GM19193 (cell line): ENCODE measurements around the gene RPS10.

Experiments used
- POLR2A ChIP-seq: IDR thresholded peaks from 4 replicates; pipeline ENCODE4 v1.6.1; 2011; ENCODE audit not compliant: insufficient read depth, insufficient read length; ENCODE audit errors: extremely low read depth

Gene RPS10

DNA sequence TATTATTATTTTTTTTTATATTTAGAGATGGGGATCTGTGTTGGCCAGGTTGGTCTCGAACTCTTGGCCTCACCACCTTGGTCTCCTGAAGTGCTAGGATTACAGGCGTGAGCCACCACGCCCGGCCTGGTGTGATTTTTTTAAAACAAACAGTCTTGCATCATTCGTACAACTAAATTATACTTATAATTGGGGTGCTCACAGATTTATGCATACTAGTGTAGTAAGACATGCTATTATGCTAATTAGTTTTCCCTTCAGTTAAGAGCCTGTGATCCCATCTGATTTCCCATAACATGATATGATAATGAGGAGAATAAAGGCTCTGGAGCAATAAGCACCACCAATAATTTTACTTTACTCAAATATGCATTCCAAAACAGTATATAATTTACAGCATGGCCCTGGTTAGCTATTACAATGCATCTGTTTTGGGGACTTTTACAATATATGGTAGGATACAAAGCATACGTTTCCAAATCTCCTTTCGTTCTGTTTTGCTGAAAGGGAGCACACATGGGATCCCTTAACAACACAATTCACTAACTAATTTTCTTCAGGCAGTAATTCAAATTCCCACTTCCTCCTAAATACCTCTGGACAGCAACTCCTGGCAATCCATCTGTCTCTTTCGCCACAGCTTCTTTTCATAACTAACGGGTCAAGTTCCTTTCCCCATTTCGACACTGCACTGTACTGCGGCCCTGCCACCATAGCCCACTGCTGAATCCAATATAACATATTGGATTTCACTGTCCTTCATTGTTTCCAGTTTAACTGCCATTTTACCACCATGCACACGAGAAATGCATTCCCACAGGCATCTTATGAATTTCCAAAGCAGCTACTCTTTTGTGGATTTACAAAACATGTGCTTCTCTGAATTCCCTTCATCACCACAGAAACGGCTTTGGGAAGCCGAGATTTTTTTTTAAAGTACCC, 35.1 kb downstream of the RPS10 start:
- TF ChIP-seq POLR2A, result no peak

DNA sequence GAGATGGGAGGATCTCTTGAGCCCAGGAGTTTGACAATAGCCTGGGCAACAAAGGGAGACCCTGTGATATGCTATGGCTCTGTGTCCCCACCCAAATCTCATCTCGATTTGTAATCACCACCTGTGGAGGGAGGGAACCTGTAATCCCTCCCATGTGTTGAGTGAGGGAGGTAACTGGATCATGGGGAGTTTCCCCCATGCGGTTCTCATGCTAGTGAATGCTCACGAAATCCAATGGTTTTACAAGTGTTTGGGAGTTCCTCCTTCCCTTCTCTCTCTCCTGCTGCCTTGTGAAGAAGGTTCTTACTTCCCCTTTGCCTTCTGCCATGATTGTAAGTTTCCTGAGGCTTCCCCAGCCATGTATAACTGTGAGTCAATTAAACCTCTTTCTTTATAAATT, 36.8 kb downstream of the RPS10 start:
- TF ChIP-seq POLR2A, result no peak

DNA sequence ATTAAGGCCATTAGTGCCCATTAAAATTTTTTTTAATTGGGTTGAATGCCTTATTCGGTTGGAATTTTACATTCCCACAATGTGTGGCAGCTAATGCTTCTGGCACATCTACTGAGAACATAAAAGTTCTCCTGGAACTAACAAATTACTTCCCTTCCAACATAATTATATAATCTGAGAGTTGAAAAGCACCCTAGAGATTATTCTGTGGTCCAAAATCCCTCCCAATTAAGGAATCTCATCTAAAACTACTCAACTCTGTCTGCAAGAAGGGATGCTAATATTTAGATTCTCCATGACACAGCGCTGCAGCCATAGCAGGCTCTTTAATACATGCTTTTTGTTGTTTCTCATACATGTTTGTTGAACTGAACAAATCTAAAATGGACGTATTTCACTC, 37.4 kb downstream of the RPS10 start:
- no peak for TF ChIP-seq POLR2A

DNA sequence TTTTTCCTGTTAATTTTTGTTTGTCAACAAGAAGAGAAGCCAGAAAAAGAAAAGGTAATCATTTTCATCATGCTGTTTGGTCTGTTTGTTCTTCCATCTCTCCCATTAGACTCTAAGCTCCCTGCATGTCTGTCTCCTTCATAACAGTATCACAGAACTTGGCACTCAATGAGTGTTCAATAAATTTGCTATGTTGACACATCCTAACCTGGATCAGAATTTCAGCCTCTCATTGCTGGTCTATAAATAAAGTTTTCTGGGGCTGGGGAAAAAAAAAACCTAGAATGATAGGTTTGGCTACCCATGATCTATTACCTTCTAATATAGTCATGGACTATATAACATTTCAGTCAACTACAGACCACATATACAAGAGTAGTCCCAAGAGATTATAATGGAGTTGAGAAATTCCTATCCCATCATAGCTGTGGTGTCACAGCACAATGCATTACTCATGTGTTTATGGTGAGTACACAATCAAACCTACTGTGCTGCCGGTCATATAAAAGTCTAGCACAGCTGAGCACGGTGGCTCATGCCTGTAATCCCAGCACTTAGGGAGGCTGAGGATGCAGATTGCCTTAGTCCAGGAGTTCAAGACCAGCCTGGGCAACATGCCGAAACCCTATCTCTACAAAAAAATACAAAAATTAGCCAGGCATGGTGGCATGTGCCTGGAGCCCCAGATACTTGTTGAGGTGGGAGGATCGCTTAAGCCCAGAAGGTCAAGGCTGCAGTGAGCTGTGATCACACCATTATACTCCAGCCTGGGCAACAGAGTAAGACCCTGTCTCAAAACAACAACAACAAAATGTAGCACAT, 39.3 kb downstream of the RPS10 start:
- no peak for TF ChIP-seq POLR2A

DNA sequence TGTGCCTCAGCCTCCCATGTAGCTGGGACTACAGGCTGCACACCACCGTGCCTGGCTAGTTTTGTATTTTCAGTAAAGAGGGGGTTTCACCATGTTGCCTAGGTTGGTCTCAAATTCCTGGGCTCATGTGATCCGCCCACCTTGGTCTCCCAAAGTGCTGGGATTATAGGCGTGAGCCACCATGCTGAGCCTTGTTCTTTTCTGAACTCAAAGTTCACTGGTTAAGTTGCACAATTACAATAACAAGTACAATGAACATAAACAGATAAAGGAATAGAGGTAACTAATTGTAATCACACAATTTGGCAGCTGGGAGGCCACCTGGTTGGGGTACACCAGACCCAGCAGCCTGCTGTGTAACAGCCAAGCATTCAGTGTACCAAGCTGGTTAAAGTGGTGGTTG, 40.1 kb downstream of the RPS10 start:
- no peak for TF ChIP-seq POLR2A

DNA sequence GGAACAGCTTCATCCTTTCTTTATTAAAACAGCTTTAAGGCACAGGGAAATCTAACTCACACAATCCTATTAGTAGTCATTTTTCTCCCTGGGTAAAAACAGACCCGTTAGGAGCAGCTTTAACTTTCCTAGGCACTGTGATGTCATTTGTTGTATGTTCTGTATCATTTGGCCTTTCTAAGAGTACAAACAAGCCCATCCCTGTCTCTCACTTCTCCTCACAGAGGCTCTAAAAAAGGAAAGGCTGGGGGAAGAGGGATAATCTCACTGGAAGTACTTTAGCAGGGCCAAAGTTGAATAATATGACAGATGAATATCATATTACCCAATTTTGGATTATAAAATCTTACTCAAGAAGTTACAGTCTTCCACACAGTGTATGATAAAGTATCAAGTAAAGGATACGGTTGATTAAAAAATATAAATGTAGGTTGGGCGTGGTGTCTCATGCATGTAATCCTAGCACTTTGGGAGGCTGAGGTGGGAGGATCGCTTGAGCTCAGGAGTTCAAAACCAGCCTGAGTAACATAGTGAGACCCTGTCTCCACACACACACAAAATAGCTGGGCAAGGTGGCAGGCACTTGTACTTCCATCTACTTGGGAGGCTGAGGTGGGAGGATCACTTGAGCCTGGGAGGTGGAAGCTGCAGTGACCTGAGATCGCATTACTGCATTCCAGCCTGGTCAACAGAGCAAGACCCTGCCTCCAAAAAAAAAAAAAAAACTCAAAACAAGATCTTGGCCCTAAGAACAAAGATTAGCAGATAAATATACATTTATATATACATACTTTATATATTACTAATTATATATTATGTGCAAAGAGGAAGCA, 41.3 kb downstream of the RPS10 start:
- no peak for TF ChIP-seq POLR2A

DNA sequence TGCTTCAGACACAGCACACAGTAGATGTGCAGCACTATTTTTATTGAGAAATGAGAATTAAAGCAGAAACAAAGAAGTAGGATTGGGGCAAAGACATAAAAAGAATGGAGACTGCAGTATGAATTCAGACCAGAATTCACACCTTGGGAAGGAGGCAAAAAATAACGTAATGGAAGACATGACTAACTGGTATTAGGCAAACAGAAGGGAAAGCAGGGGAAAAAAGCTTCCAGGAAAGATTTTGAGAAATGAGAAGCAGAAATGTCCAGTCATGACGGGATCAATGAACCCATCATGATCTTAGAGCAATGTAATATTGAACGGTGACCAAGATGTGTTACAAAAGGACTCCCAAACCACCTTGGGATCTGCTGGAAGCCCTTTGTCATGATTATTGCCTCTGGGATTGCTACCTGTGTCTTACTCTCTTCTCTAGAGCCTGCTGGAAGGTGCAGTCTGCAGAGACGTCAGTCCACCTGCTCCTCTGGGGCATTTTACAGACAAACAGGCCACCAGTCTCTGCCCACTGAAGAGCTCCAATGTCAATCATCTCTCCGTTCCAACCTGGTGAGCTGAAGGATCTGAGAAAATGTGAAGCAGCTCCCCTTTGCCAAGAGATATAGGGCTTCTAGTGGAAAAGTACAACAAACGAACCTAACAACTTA, 42.1 kb downstream of the RPS10 start:
- TF ChIP-seq POLR2A, result no peak

DNA sequence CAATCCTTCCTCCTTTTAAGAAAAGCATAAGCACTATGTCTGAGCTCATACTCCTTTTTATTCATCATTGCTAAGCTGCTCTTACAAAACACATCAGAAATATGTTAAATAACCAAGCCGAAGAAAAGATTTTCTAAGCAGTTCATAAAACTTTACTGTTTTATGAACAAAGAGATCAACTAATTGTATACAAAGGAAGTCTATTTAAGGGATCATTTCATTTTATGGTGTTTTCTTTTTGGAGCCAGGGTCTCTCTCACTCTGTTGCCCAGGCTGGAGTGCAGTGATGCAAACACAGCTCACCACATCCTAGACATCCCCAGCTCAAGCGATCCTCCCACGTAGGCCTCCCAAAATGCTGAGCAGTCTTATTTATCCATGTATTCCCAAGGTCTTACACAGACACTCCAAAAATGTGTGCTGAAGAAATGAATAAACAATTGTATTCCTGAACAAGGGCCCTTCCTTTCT, 42.7 kb downstream of the RPS10 start:
- TF ChIP-seq POLR2A, result no peak

DNA sequence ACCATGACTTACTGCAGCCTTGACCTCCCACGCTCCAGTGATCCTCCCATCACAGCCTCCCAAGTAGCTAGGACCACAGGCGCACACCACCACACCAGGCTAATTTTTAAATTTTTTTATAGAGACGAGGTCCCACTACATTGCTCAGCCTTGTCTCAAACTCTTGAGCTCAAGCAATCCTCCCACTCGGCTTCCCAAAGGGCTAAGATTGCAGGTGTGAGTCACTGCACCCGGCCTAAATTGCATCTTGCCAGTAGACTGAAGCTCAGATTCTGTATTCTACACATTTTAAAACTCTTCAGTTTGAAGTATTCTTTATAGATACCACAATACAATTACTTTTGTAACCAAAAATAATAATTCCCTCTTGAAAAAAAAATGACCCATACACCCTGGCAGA, 44.8 kb downstream of the RPS10 start:
- no peak for TF ChIP-seq POLR2A

DNA sequence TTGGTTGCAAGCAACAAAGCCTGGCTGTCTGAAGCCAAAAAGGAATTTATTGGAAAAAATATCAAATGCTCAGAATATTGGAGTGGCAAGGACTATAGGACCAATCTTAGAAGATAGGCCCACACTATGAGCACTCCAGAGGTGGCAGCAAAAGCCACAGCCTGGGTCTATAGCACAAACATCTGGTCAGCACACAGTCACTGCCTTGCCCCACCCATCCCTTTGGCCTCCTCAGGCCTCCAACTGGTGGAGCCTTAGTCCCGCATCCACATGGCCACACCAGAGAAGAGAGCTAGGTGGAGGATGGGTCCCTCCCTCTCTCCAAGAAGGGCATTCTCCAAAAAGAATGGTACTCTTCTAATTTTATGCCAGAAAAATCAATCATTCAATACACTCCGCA, 47.4 kb downstream of the RPS10 start:
- TF ChIP-seq POLR2A, result no peak

DNA sequence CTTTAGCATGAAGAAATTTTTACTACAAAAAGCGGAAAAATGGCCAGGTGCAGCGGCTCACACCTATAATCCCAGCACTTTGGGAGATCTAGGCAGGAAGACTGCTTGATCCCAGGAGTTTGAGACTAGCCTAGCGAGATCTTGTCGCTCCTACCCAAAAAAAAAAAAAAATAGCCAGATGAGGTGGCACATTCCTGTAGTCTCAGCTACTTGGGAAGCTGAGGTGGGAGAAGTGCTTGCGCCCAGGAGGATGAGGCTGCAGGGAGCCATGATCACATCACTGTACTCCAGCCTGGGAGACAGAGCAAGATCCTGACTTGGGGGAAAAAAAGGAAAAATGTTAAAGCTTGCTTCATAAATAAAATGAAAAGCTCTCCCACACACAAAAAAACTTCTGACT, 47.9 kb downstream of the RPS10 start:
- no peak for TF ChIP-seq POLR2A

DNA sequence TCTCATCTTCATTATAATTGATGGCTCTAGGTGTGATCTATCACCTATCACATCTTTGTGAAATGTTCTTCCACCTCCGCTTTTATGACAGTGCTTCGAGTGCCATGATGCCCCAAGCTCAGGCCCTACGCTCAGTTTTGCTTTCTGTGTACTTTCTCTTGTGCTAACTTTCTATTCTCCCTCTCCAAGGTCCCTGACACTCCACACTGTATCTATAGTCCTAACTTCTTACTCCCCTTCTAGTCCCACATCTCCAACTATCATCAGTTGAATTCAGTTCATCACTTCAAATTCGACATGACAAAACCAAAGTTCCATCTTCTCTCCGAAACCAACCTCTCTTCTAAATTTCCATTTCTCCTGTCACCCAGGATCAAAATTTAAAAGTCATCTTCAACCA, 50.0 kb downstream of the RPS10 start:
- no peak for TF ChIP-seq POLR2A

DNA sequence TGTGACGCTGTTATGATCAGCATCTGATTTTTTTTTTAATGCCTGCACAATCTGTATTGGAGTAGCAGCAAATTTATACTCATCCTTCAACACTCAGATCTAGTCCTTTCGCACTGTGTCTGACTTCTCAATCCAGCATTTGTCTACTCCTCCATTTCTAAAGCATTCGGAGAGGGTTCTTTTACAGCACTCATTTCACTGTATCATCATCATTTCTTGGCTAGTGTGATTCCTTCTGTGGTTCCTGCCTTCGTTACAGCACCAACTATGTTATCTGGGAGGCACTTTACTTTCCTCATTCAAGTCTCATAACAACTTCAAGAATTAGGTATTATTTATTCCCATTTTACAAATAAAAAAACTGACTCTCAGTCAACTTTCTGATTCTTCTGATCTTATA, 51.4 kb downstream of the RPS10 start:
- no peak for TF ChIP-seq POLR2A

DNA sequence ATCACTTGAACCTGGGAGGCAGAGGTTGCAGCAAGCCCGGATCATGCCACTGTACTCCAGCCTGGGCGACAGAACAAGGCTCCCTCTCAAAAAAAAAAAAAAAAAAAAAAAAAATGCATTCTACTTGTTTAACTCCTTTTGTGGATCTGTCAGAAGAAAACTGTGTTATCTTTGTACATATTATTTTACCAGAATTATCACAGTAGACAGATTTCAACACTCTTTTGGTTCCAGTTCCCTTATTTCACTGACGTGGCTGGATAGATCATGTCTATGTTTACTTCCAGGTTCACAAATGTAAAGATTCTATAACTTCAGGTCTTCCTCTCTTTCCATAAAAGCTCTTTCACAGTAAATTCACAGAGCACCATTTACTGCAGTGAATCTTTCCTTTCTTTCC, 51.8 kb downstream of the RPS10 start:
- no peak for TF ChIP-seq POLR2A
